ENCODE measurements around the gene STAT3. TPM values are rescaled to one million over a fixed set of nuclear protein-coding genes. Genes with fewer than 3 reads are reported as not detected.

Gene STAT3
- total and polyA plus RNA-seq, 2 donors (not counting 1 experiment from before 2014, with no cell fraction given): 50.1 to 140 TPM

GRCh38 chr17:42304187-42305030 is 83.8 kb downstream of the STAT3 start:
- peaks cover 0 to 81% of the 10 kb centered on the region in 2 experiments for H3K36me3 ChIP-seq (replicated peaks in 1 of 2; ENCODE audit: control extremely low read depth in 1 of 2, control insufficient read depth in 1 of 2, extremely low read depth in 1 of 2, insufficient read depth in 2 of 2, low read length in 1 of 2)
- no peaks in the 10 kb centered on the region for H3K4me1 Mint-ChIP-seq
- intact Hi-C loops (cut with micrococcal nuclease): no loop called here

GRCh38 chr17:42303694-42304093 is 84.5 kb downstream of the STAT3 start:
- H3K27ac Mint-ChIP-seq: no peak overlapping the region
- H3K4me1 Mint-ChIP-seq: no peaks in the 10 kb centered on the region
- ChIA-PET POLR2A (interaction anchor here (0.6 kb wide), 1 partner anchor 16 kb away, joined by 4 read pairs; no protein-coding TSS in a partner anchor), CTCF (no interaction called here)
- WGBS (ENCODE audit: insufficient coverage): 98% methylated on average over 3 of the region's 3 CpGs
- ATAC-seq (ENCODE audit: low read depth) (no peak), DNase-seq (no peak)
- Histone ChIP-seq H3K4me2 (replicated peaks; ENCODE audit: low read depth, low read length, poor library complexity, severe bottlenecking) (no peak overlapping the region), H3K27ac (ENCODE audit: low read length in 2 of 2) (no peak overlapping the region), H3K4me3 (ENCODE audit: control extremely low read depth in 1 of 5, extremely low read depth in 1 of 5, insufficient read depth in 1 of 5, low read depth in 2 of 5, low read length in 4 of 5) (no peak overlapping the region), H3K79me2 (ENCODE audit: control insufficient read depth, insufficient read depth, low read length) (no peaks in the 10 kb centered on the region), H3K9ac (ENCODE audit: low read length) (no peak overlapping the region), H2AFZ (ENCODE audit: insufficient read depth, low read depth, low read length, poor library complexity, severe bottlenecking) (no peak overlapping the region), H3K9me3 (ENCODE audit: control extremely low read depth in 1 of 3, control insufficient read depth in 2 of 3, insufficient read depth in 1 of 3, low read length in 2 of 3) (no peaks in the 10 kb centered on the region), H3K4me1 (ENCODE audit: control insufficient read depth in 2 of 2, insufficient read depth in 2 of 2, low read length in 2 of 2) (no peaks in the 10 kb centered on the region), H3K27me3 (replicated peaks in 1 of 4; ENCODE audit: control extremely low read depth in 1 of 4, control insufficient read depth in 3 of 4, insufficient read depth in 4 of 4, low read length in 3 of 4) (no peaks in the 10 kb centered on the region), H4K20me1 (ENCODE audit: control insufficient read depth, insufficient read depth, low read length, poor library complexity, severe bottlenecking) (no peaks in the 10 kb centered on the region), H3K36me3 (replicated peaks in 1 of 2; ENCODE audit: control extremely low read depth in 1 of 2, control insufficient read depth in 1 of 2, extremely low read depth in 1 of 2, insufficient read depth in 2 of 2, low read length in 1 of 2) (peaks cover 0 to 76% of the 10 kb centered on the region in 2 experiments)
- no peak for TF ChIP-seq EZH2 (IDR thresholded peaks at IDR 0.05; ENCODE audit: borderline replicate concordance, insufficient read depth, low read depth, low read length, poor library complexity, severe bottlenecking)
- TF ChIP-seq, protein P1, sequence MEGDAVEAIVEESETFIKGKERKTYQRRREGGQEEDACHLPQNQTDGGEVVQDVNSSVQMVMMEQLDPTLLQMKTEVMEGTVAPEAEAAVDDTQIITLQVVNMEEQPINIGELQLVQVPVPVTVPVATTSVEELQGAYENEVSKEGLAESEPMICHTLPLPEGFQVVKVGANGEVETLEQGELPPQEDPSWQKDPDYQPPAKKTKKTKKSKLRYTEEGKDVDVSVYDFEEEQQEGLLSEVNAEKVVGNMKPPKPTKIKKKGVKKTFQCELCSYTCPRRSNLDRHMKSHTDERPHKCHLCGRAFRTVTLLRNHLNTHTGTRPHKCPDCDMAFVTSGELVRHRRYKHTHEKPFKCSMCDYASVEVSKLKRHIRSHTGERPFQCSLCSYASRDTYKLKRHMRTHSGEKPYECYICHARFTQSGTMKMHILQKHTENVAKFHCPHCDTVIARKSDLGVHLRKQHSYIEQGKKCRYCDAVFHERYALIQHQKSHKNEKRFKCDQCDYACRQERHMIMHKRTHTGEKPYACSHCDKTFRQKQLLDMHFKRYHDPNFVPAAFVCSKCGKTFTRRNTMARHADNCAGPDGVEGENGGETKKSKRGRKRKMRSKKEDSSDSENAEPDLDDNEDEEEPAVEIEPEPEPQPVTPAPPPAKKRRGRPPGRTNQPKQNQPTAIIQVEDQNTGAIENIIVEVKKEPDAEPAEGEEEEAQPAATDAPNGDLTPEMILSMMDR (IDR thresholded peaks at IDR 0.05): no peak
- intact Hi-C loops (cut with micrococcal nuclease): no loop called here
- no peak overlapping the region for H3K4me3 Mint-ChIP-seq
- H3K27me3 Mint-ChIP-seq: no peaks in the 10 kb centered on the region
- H3K9me3 Mint-ChIP-seq (ENCODE audit: insufficient read depth): no peaks in the 10 kb centered on the region

More at GRCh38 chr17:42304187-42305030, 83.8 kb downstream of the STAT3 start:
- no peaks in the 10 kb centered on the region for H3K9me3 Mint-ChIP-seq (ENCODE audit: insufficient read depth)
- ATAC-seq (ENCODE audit: low read depth) (no peak), DNase-seq (no peak)
- no peaks in the 10 kb centered on the region for H3K27me3 Mint-ChIP-seq
- H3K27me3 ChIP-seq (replicated peaks in 1 of 4; ENCODE audit: control extremely low read depth in 1 of 4, control insufficient read depth in 3 of 4, insufficient read depth in 4 of 4, low read length in 3 of 4): no peaks in the 10 kb centered on the region
- ChIA-PET CTCF (no interaction called here), POLR2A (interaction anchor here (0.6 kb wide), 1 partner anchor 17 kb away, joined by 4 read pairs; no protein-coding TSS in a partner anchor)
- no peak overlapping the region for H3K9ac ChIP-seq (ENCODE audit: low read length)
- no peak overlapping the region for H3K4me2 ChIP-seq (replicated peaks; ENCODE audit: low read depth, low read length, poor library complexity, severe bottlenecking)
- TF ChIP-seq, protein P1 (IDR thresholded peaks at IDR 0.05): no peak
- TF ChIP-seq EZH2 (IDR thresholded peaks at IDR 0.05; ENCODE audit: borderline replicate concordance, insufficient read depth, low read depth, low read length, poor library complexity, severe bottlenecking): no peak
- H3K27ac ChIP-seq (ENCODE audit: low read length in 2 of 2): no peak overlapping the region
- no peak overlapping the region for H3K4me3 Mint-ChIP-seq
- WGBS (ENCODE audit: insufficient coverage): 98% methylated on average over 16 of the region's 16 CpGs
- no peaks in the 10 kb centered on the region for H3K79me2 ChIP-seq (ENCODE audit: control insufficient read depth, insufficient read depth, low read length)
- no peak overlapping the region for H3K4me3 ChIP-seq (ENCODE audit: control extremely low read depth in 1 of 5, extremely low read depth in 1 of 5, insufficient read depth in 1 of 5, low read depth in 2 of 5, low read length in 4 of 5)
- H4K20me1 ChIP-seq (ENCODE audit: control insufficient read depth, insufficient read depth, low read length, poor library complexity, severe bottlenecking): no peaks in the 10 kb centered on the region
- no peak overlapping the region for H3K27ac Mint-ChIP-seq
- no peaks in the 10 kb centered on the region for H3K9me3 ChIP-seq (ENCODE audit: control extremely low read depth in 1 of 3, control insufficient read depth in 2 of 3, insufficient read depth in 1 of 3, low read length in 2 of 3)
- H3K4me1 ChIP-seq (ENCODE audit: control insufficient read depth in 2 of 2, insufficient read depth in 2 of 2, low read length in 2 of 2): no peaks in the 10 kb centered on the region
- no peak overlapping the region for H2AFZ ChIP-seq (ENCODE audit: insufficient read depth, low read depth, low read length, poor library complexity, severe bottlenecking)

Measured in B cell (primary cell).